Type B pancreatic cell (in vitro differentiated cells): ENCODE measurements around the gene SGMS1. TPM values are rescaled to one million over a fixed set of nuclear protein-coding genes. Genes with fewer than 3 reads are reported as not detected.

Source experiments
- DNase-seq: peaks from one replicate; pipeline ENCODE4 v3.0.0; 2021; ENCODE audit warnings: mixed read lengths; ENCODE audit not compliant: unreplicated experiment; ENCODE audit errors: extremely low spot score
- H3K27ac Mint-ChIP-seq: 2 replicates; pipeline ENCODE4 v1.8.0; 2021; ENCODE audit warnings: mild to moderate bottlenecking, mixed read lengths
- H3K27me3 Mint-ChIP-seq: 2 replicates; pipeline ENCODE4 v1.8.0; 2021; ENCODE audit warnings: mixed read lengths
- H3K36me3 Mint-ChIP-seq: 2 replicates; pipeline ENCODE4 v1.8.0; 2021; ENCODE audit warnings: mixed read lengths
- H3K4me1 Mint-ChIP-seq: one replicate; pipeline ENCODE4 v1.8.0; 2021; ENCODE audit warnings: mixed read lengths; ENCODE audit not compliant: unreplicated experiment
- H3K4me3 Mint-ChIP-seq: 2 replicates; pipeline ENCODE4 v1.8.0; 2021; ENCODE audit warnings: mild to moderate bottlenecking, mixed read lengths
- H3K9me3 Mint-ChIP-seq: 2 replicates; pipeline ENCODE4 v1.8.0; 2021; ENCODE audit warnings: mixed read lengths
- CTCF ChIP-seq: fragments of 200-600 bp; sonication (generic); conservative IDR thresholded peaks from 2 replicates; pipeline ENCODE4 v1.5.0; 2021; ENCODE audit warnings: antibody characterized with exemption, mild to moderate bottlenecking
- total RNA-seq: library from RNA; stranded (reverse); gene quantifications from 2 replicates; pipeline ENCODE4 v1.2.1, GENCODE V29; 2021; ENCODE audit warnings: low replicate concordance

The SGMS1 gene
- total RNA-seq, 1 donor from 2014 or later, result 15.1 TPM

GRCh38 chr10:50324680-50325393, 298.9 kb downstream of the SGMS1 start:
- Mint-ChIP-seq H3K4me1 (no peaks in the 10 kb centered on the region), H3K4me3 (no peak overlapping the region), H3K9me3 (no peaks in the 10 kb centered on the region), H3K27me3 (no peaks in the 10 kb centered on the region), H3K27ac (no peak overlapping the region), H3K36me3 (peaks cover 7% of the 10 kb centered on the region)
- DNase-seq, result no peak
- TF ChIP-seq CTCF, result no peak

- H3K4me3 Mint-ChIP-seq, result no peak overlapping the region
- H3K27ac Mint-ChIP-seq, result no peak overlapping the region
- no peaks in the 10 kb centered on the region for H3K4me1 Mint-ChIP-seq
- no peaks in the 10 kb centered on the region for H3K9me3 Mint-ChIP-seq
- H3K27me3 Mint-ChIP-seq, result no peaks in the 10 kb centered on the region
- TF ChIP-seq CTCF, result no peak
- DNase-seq, result no peak
- H3K36me3 Mint-ChIP-seq, result peaks cover 7% of the 10 kb centered on the region
Measured at GRCh38 chr10:50324046-50324445, 299.7 kb downstream of the SGMS1 start.

GRCh38 chr10:50322077-50322476, 301.7 kb downstream of the SGMS1 start:
- H3K27ac Mint-ChIP-seq, result no peak overlapping the region
- no peak for TF ChIP-seq CTCF
- DNase-seq, result no peak
- H3K36me3 Mint-ChIP-seq, result peaks cover 7% of the 10 kb centered on the region
- no peaks in the 10 kb centered on the region for H3K27me3 Mint-ChIP-seq
- H3K9me3 Mint-ChIP-seq, result no peaks in the 10 kb centered on the region
- no peak overlapping the region for H3K4me3 Mint-ChIP-seq
- H3K4me1 Mint-ChIP-seq, result no peaks in the 10 kb centered on the region

GRCh38 chr10:50318129-50318528, 305.6 kb downstream of the SGMS1 start:
- H3K36me3 Mint-ChIP-seq, result no peaks in the 10 kb centered on the region
- no peak for TF ChIP-seq CTCF
- H3K27ac Mint-ChIP-seq, result no peak overlapping the region
- H3K27me3 Mint-ChIP-seq, result no peaks in the 10 kb centered on the region
- no peak for DNase-seq
- H3K9me3 Mint-ChIP-seq, result no peaks in the 10 kb centered on the region
- H3K4me3 Mint-ChIP-seq, result no peak overlapping the region
- no peaks in the 10 kb centered on the region for H3K4me1 Mint-ChIP-seq

- no peak for TF ChIP-seq CTCF
- H3K9me3 Mint-ChIP-seq, result no peaks in the 10 kb centered on the region
- no peak overlapping the region for H3K27ac Mint-ChIP-seq
- H3K4me1 Mint-ChIP-seq, result no peaks in the 10 kb centered on the region
- DNase-seq, result no peak
- no peak overlapping the region for H3K4me3 Mint-ChIP-seq
- peaks cover 4% of the 10 kb centered on the region for H3K36me3 Mint-ChIP-seq
- no peaks in the 10 kb centered on the region for H3K27me3 Mint-ChIP-seq
Measured at GRCh38 chr10:50316695-50317648, 306.8 kb downstream of the SGMS1 start.
